Right lobe of liver (tissue), 6 donors: ENCODE data around the gene HOXA2. TPM values are rescaled to one million over a fixed set of nuclear protein-coding genes. Genes with fewer than 3 reads are reported as not detected.

Experiments used
- ATAC-seq, 4 donors: fragments of 200-7000 bp; cut with Tn5 transposase; one replicate each; pipeline ENCODE4 v1.9.1; 2020; ENCODE audit warnings: mild to moderate bottlenecking in 4 of 4, moderate library complexity in 4 of 4
- DNase-seq, 3 donors: peaks; one replicate each; pipeline ENCODE4 v3.0.0-alpha.2; 2020
- H3K27ac ChIP-seq, 3 donors: fragments of 200-600 bp; one replicate each; pipeline ENCODE4 v1.8.0; 2022
- H3K27me3 ChIP-seq, 2 donors: fragments of 200-600 bp; one replicate each; pipeline ENCODE4 v1.8.0; 2022
- H3K36me3 ChIP-seq, 4 donors: fragments of 200-600 bp; sonication (generic) in 1 of 4; one replicate each; pipeline versions ENCODE4 v1.5.1 to v1.8.0; 2017 to 2022; ENCODE audit warnings: control low read depth in 1 of 4
- H3K4me1 ChIP-seq, 4 donors: fragments of 200-600 bp; sonication (generic) in 1 of 4; one replicate each; pipeline versions ENCODE4 v1.5.1 to v1.8.0; 2017 to 2022; ENCODE audit warnings: control low read depth in 1 of 4
- H3K4me3 ChIP-seq, 3 donors: fragments of 200-600 bp; one replicate each; pipeline ENCODE4 v1.8.0; 2022
- H3K9me3 ChIP-seq, 4 donors: fragments of 200-600 bp; sonication (generic) in 1 of 4; one replicate each; pipeline versions ENCODE4 v1.5.1 to v1.8.0; 2017 to 2022; ENCODE audit warnings: control low read depth in 1 of 4
- CTCF ChIP-seq, 4 donors: fragments of 200-600 bp in 3 of 4; fragments of 450-650 bp in 1 of 4; IDR thresholded peaks; one replicate each; pipeline versions ENCODE4 v1.5.1 to v1.8.0; 2016 to 2022; ENCODE audit warnings: antibody characterized with exemption in 4 of 4, mild to moderate bottlenecking in 2 of 4
- POLR2A ChIP-seq: fragments of 450-650 bp; IDR thresholded peaks from one replicate; pipeline ENCODE4 v1.6.1; 2017; ENCODE audit warnings: antibody characterized with exemption, mild to moderate bottlenecking
- WGBS: methylation state at CpG from one replicate; pipeline ENCODE4 v1.1.6; 2018; ENCODE audit warnings: low coverage, low lambda C conversion rate; ENCODE audit not compliant: insufficient coverage; ENCODE audit errors: missing lambda C conversion rate; 5-methylcytosine and 5-hydroxymethylcytosine counted together
- intact Hi-C, 2 donors: fragments of 100-400 bp; cut with DNase I; formaldehyde crosslinking; loops; one replicate each; pipeline versions ENCODE4 v1.11.2 to v1.14.1; 2022
- total RNA-seq, 6 experiments: library from RNA; depleted of rRNA in 2 of 6; stranded (reverse); fragments of >200 nt in 2 of 6; fragmentation: NEBNext Ultra II Directional in 3 of 6; extraction: Animal tissue kit (Norgen Biotek cat#: 25700) in 3 of 6; gene quantifications; one replicate each; pipeline versions ENCODE4 v1.1.0 to v1.2.4, GENCODE V29; 2016 to 2023
- donor health status: DM: no; HTN: yes; CAD: no.
- donor health status: DM: no; HTN: no; CAD: no.
- donor health status: DM: no; HTN: no; CAD: no.
- donor health status: DM: no; HTN: yes; CAD: no.
- donor health status: DM: no; HTN: yes; CAD: no.

Gene HOXA2
- total RNA-seq, 6 experiments from 2014 or later, result 0.16 to 0.19 (median 0.17) TPM; not detected in 3

DNA sequence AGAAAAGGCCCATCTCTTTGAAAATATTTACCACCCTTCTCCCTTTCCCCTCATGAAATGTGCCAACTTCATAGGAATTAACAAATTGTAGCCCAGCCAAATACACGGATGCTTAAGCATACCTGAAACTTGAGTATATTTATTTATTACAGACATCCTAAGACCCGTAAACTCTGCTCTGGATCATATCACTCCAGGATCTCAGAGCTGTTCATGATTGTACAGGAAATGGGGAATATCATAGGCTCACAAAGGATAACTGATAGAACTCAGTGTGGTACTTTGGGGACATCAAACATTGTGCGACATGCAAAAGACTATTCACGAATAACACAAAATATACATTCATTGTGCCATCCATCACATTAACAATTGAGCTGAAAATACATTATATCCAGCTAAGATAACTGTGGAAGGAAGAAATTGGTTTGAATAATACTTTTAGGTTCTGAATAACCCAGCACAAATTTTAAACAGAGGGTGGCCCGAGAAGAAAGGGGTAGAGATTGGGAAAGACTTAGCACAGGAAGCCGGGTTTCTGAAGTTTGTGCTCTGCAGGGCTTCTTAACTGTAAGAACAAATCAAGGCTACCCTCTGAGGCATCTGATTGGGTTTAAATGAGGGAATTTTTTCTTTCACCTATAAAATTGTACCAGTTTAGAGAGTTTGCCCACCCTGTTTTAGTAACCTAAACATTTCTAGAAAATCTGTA, 9.1 kb downstream of the HOXA2 start:
- no peaks in the 10 kb centered on the region for H3K9me3 ChIP-seq
- no peak for TF ChIP-seq CTCF (IDR thresholded peaks at IDR 0.05)
- TF ChIP-seq POLR2A, result no peak
- DNase-seq, result no peak
- H3K36me3 ChIP-seq, result no peaks in the 10 kb centered on the region
- no peak for ATAC-seq
- H3K27me3 ChIP-seq, result peaks cover 7 to 21% of the 10 kb centered on the region in 2 donors
- no peaks in the 10 kb centered on the region for H3K4me1 ChIP-seq
- H3K27ac ChIP-seq, result no peak overlapping the region
- H3K4me3 ChIP-seq, result no peak overlapping the region
- WGBS, result 36% methylated on average over 6 of the region's 6 CpGs
- intact Hi-C loops, result loop anchor here in 1 of 2 donors (10.0 kb wide), 1 partner anchor 71 kb away; the partner anchor contains the start of gene HOXA9

- 43% methylated on average over 1 of the region's 1 CpG for WGBS
- ATAC-seq, result no peak
- Histone ChIP-seq H3K27ac (no peak overlapping the region), H3K4me1 (no peaks in the 10 kb centered on the region), H3K9me3 (no peaks in the 10 kb centered on the region), H3K4me3 (no peak overlapping the region), H3K27me3 (peaks cover 7 to 21% of the 10 kb centered on the region in 2 donors), H3K36me3 (no peaks in the 10 kb centered on the region)
- no peak for DNase-seq
- TF ChIP-seq CTCF (IDR thresholded peaks at IDR 0.05), result no peak
- no peak for TF ChIP-seq POLR2A
- intact Hi-C loops, result loop anchor here in 1 of 2 donors (10.0 kb wide), 1 partner anchor 72 kb away; the partner anchor contains the start of gene HOXA9
These were observed 9.7 kb downstream of the HOXA2 start for GRCh38 chr7:27092819-27093110.

DNA sequence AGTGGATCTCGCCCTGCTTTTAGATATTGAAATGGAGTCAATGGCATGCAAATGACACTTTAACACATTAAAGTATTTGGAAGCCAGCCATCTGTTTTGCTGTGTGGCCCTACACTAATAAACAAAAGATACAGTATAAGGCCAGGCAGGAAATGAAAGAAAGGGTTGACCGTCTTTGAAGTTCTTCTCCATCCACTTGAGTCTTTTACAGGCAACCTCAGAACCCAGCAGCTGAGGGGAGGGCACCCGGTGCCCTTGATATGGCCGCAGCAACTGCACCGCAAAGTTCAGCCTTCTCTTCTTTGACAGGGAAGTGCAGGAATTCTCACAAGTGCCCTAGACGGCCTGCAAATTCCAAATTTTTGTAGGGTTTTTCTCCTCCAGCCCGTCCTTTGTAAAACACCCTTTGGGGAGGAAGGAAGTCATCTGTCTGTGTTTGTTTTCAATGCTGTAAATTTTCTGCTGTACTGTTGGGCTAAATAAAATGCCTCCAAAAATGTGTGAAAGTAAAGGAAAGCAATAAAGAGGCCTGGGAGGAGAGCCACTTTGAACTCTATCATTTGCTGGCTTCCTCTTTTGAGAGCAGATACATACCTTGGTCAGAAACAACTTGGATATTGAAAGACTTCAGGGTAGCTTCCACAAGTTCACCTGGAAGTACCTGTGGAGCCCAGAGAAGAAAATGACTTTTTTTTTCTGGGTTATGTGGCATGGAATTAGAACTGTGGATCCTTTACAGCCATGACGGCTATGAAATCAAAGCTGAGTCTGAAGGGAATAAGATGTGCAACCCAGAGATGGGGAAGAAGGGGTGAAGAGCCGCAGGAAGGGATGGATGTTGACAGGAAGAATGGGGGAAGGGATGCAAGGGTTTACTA, 10.3 kb downstream of the HOXA2 start:
- no peaks in the 10 kb centered on the region for H3K4me1 ChIP-seq
- no peak overlapping the region for H3K27ac ChIP-seq
- no peak for TF ChIP-seq CTCF (IDR thresholded peaks at IDR 0.05)
- no peak for TF ChIP-seq POLR2A
- H3K9me3 ChIP-seq, result no peaks in the 10 kb centered on the region
- no peak overlapping the region for H3K4me3 ChIP-seq
- H3K36me3 ChIP-seq, result no peaks in the 10 kb centered on the region
- DNase-seq (no peak), ATAC-seq (no peak)
- 17% methylated on average over 9 of the region's 9 CpGs for WGBS
- peaks cover 7 to 25% of the 10 kb centered on the region in 2 donors for H3K27me3 ChIP-seq
- intact Hi-C loops, result loop anchor here in 1 of 2 donors (10.0 kb wide), 1 partner anchor 73 kb away; the partner anchor contains the start of gene HOXA9

- no peak overlapping the region for H3K27ac ChIP-seq
- ATAC-seq (no peak), DNase-seq (no peak)
- WGBS, result 4% methylated on average over 3 of the region's 3 CpGs
- TF ChIP-seq POLR2A (no peak), CTCF (IDR thresholded peaks at IDR 0.05) (no peak)
- no peak overlapping the region for H3K4me3 ChIP-seq
- no peaks in the 10 kb centered on the region for H3K4me1 ChIP-seq
- no peaks in the 10 kb centered on the region for H3K9me3 ChIP-seq
- no peaks in the 10 kb centered on the region for H3K36me3 ChIP-seq
- intact Hi-C loops, result loop anchor here in 1 of 2 donors (10.0 kb wide), 1 partner anchor 74 kb away; the partner anchor contains the start of gene HOXA9
- peaks cover 7 to 30% of the 10 kb centered on the region in 2 donors for H3K27me3 ChIP-seq
These were observed 11.4 kb downstream of the HOXA2 start for GRCh38 chr7:27091105-27091504.
